Measurements from ENCODE around the gene CLEC11A. TPM values are rescaled to one million over a fixed set of nuclear protein-coding genes. Genes with fewer than 3 reads are reported as not detected.

The CLEC11A gene
- total and polyA plus RNA-seq, 2 of the 8 experiments (the other 6 are each of a cell fraction or from before 2014, with no cell fraction given), result 4.3 to 17.4 TPM

- ChIA-PET POLR2A (ENCODE audit: partially characterized antibody) (interaction anchor here (1.2 kb wide), 1 partner anchor 44 kb away, joined by 3 read pairs; no protein-coding TSS in a partner anchor), CTCF (ENCODE audit: partially characterized antibody) (interaction anchor here (0.9 kb wide), 1 partner anchor 22 kb away, joined by 3 read pairs; no protein-coding TSS in a partner anchor)
- Histone ChIP-seq H3K18ac (ENCODE audit: extremely low read depth, low read length) (no peak overlapping the region), H3K27ac (ENCODE audit: low read depth, low read length) (no peak overlapping the region), H2AFZ (ENCODE audit: low read length) (no peak overlapping the region), H3K4me2 (ENCODE audit: insufficient read depth in 1 of 2, low read depth in 2 of 2, low read length in 2 of 2) (no peak overlapping the region), H3K4me1 (replicated peaks in 1 of 4; ENCODE audit: control insufficient read depth in 3 of 4, insufficient read depth in 4 of 4, low read length in 3 of 4) (no peaks in the 10 kb centered on the region), H3K56ac (replicated peaks; ENCODE audit: insufficient read length, low read depth, low read length) (no peak overlapping the region), H2AK5ac (ENCODE audit: low read depth, low read length) (no peak overlapping the region), H2BK20ac (ENCODE audit: low read length) (no peak overlapping the region), H3K23ac (ENCODE audit: insufficient read length) (no peak overlapping the region), H3K79me1 (ENCODE audit: low read depth, low read length) (no peaks in the 10 kb centered on the region), H3K79me2 (ENCODE audit: control insufficient read depth in 1 of 2, insufficient read depth in 2 of 2, low read length in 2 of 2) (no peaks in the 10 kb centered on the region), H2BK5ac (ENCODE audit: low read depth, low read length) (no peak overlapping the region), H3K9ac (replicated peaks in 1 of 4; ENCODE audit: extremely low read depth in 1 of 4, low read depth in 3 of 4, low read length in 3 of 4) (no peak overlapping the region), H3K4ac (replicated peaks; ENCODE audit: insufficient read length, low read depth, low read length) (no peak overlapping the region), H3K36me3 (ENCODE audit: control insufficient read depth in 2 of 4, insufficient read depth in 4 of 4, low read length in 3 of 4) (no peaks in the 10 kb centered on the region), H3K27me3 (replicated peaks in 1 of 4; ENCODE audit: control insufficient read depth in 3 of 4, extremely low read depth in 1 of 4, insufficient read depth in 3 of 4, low read length in 3 of 4) (no peaks in the 10 kb centered on the region; a peak in 1 of 7 replicates), H3K23me2 (ENCODE audit: low read depth, low read length) (no peaks in the 10 kb centered on the region), H4K20me1 (replicated peaks in 1 of 2; ENCODE audit: control insufficient read depth in 1 of 2, insufficient read depth in 2 of 2, low read length in 2 of 2) (no peaks in the 10 kb centered on the region), H3K9me3 (ENCODE audit: insufficient read depth in 2 of 2, low read depth in 1 of 2, low read length in 1 of 2) (no peaks in the 10 kb centered on the region), H2BK15ac (ENCODE audit: low read length) (no peak overlapping the region), H3K14ac (ENCODE audit: insufficient read length) (no peak overlapping the region), H2BK12ac (ENCODE audit: low read depth, low read length) (no peak overlapping the region), H4K91ac (replicated peaks; ENCODE audit: insufficient read length, low read length) (no peak overlapping the region), H4K8ac (ENCODE audit: extremely low read depth, insufficient read depth, low read length) (no peak overlapping the region), H3K4me3 (ENCODE audit: extremely low read depth in 1 of 4, insufficient read depth in 2 of 4, low read depth in 3 of 4, low read length in 4 of 4) (no peak overlapping the region), H2BK120ac (replicated peaks; ENCODE audit: low read depth, low read length) (no peak overlapping the region), H4K5ac (ENCODE audit: insufficient read length, low read depth, low read length) (no peak overlapping the region)
- no peak for TF ChIP-seq EGR1 (IDR thresholded peaks at IDR 0.05; ENCODE audit: borderline replicate concordance, low read depth, low read length)
- TF ChIP-seq RFX5 (IDR thresholded peaks at IDR 0.05; ENCODE audit: borderline replicate concordance, low read depth, low read length), result no peak
- TF ChIP-seq POU5F1 (IDR thresholded peaks at IDR 0.05; ENCODE audit: low read depth, low read length), result no peak
- no peak for TF ChIP-seq ZNF274 (IDR thresholded peaks at IDR 0.05; ENCODE audit: borderline replicate concordance, extremely low read depth, low read length)
- WGBS, 2 experiments (ENCODE audit: extremely low coverage in 1 of 2, insufficient coverage in 1 of 2, insufficient read length in 1 of 2, insufficient replicate concordance in 2 of 2, low coverage in 1 of 2, low lambda C conversion rate in 2 of 2, missing lambda C conversion rate in 1 of 2), result 86% methylated on average over 6 of the region's 6 CpGs; no CpG with 5 or more reads in 1 of the 2 experiments
- DNase-seq (ENCODE audit: low read depth in 1 of 2, low spot score in 2 of 2) (no peak), FAIRE-seq (no peak)
Measured at GRCh38 chr19:50749490-50749889, 26.3 kb downstream of the CLEC11A start.
